Tibial nerve (tissue), 4 donors: Measurements from ENCODE around the gene GJA10. TPM values are rescaled to one million over a fixed set of nuclear protein-coding genes. Genes with fewer than 3 reads are reported as not detected.

Experiments used
- DNase-seq, 2 donors: peaks; one replicate each; pipeline ENCODE4 v3.0.0-alpha.2; 2019; ENCODE audit warnings: low spot score in 2 of 2
- H3K27ac ChIP-seq, 4 donors: fragments of 200-600 bp; sonication (generic) in 3 of 4; one replicate each; pipeline ENCODE4 v1.5.1; 2017 to 2019; ENCODE audit warnings: mild to moderate bottlenecking in 1 of 4
- H3K27me3 ChIP-seq, 2 donors: fragments of 200-600 bp; sonication (generic) in 1 of 2; one replicate each; pipeline versions ENCODE4 v1.5.1 to v1.6.0; 2017 to 2019
- H3K36me3 ChIP-seq, 3 donors: fragments of 200-600 bp; sonication (generic); one replicate each; pipeline ENCODE4 v1.5.1; 2018 to 2019
- H3K4me1 ChIP-seq, 4 donors: fragments of 200-600 bp; sonication (generic) in 3 of 4; one replicate each; pipeline ENCODE4 v1.5.1; 2017 to 2019
- H3K4me3 ChIP-seq, 4 donors: fragments of 200-600 bp; sonication (generic) in 3 of 4; one replicate each; pipeline ENCODE4 v1.5.1; 2017 to 2019; ENCODE audit warnings: mild to moderate bottlenecking in 1 of 4, moderate library complexity in 1 of 4
- H3K9me3 ChIP-seq, 4 donors: fragments of 200-600 bp; sonication (generic) in 3 of 4; one replicate each; pipeline ENCODE4 v1.5.1; 2017 to 2019
- EP300 ChIP-seq, 2 donors: sonication (generic); formaldehyde crosslinking; IDR thresholded peaks; one replicate each; pipeline ENCODE4 v1.6.1; 2017; ENCODE audit warnings: antibody characterized with exemption in 2 of 2, mild to moderate bottlenecking in 1 of 2
- POLR2A ChIP-seq, 2 donors: fragments of 450-650 bp; IDR thresholded peaks; one replicate each; pipeline ENCODE4 v1.6.1; 2017; ENCODE audit warnings: antibody characterized with exemption in 2 of 2, mild to moderate bottlenecking in 2 of 2, moderate library complexity in 2 of 2
- WGBS, 2 donors: methylation state at CpG; one replicate each; pipeline ENCODE4 v1.1.5; 2018; 5-methylcytosine and 5-hydroxymethylcytosine counted together
- small RNA-seq: library from RNA; depleted of rRNA; stranded (forward); fragments of <200 nt; gene quantifications from one replicate; pipeline ENCODE3, GENCODE V24; 2016
- total RNA-seq, 4 donors: library from RNA; depleted of rRNA; stranded (reverse); fragments of >200 nt; gene quantifications; one replicate each; pipeline ENCODE4 v1.1.0, GENCODE V29; 2016
- TF ChIP-seq, protein P1 (sequence below), 5 experiments: fragments of 200-600 bp in 3 of 5; fragments of 450-650 bp in 2 of 5; sonication (generic) in 3 of 5; IDR thresholded peaks; one replicate each; pipeline ENCODE4 v1.5.1; 2016 to 2019; ENCODE audit warnings: antibody characterized with exemption in 5 of 5, mild to moderate bottlenecking in 3 of 5, moderate library complexity in 2 of 5

Gene GJA10
- total RNA-seq, 4 donors from 2014 or later = not detected

GRCh38 chr6:89942601-89943000 lies 48.3 kb downstream of the GJA10 start:
- no peak for DNase-seq
- 87 to 93% methylated on average over 8 of the region's 8 CpGs for WGBS, 2 donors

DNA sequence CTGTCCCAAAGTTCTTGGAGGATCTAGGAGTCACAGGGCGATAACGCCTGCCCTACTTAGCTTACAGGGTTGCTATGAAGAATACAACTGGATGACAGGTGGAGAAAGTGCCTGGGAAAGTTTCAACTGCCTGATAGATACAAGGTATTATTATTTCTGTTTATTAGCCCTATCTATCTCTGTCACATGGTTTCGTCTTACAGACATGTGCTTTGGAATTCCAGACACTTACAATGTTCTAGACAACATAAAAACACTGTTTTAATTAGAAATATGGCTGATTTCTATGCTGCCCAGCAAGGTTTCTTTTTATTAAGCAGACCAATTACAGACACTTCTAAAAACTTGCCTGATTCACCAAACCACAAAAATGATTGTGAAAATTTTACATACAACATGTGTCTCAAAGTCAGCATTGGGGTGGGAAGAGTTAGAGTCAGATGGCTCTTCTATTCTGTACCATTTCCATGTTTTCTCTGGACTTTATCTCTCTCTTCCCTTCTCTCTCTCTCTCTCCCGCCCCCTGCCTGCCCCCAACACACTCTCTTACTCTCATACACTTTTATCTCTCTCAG lies 50.0 kb downstream of the GJA10 start:
- TF ChIP-seq, protein P1, sequence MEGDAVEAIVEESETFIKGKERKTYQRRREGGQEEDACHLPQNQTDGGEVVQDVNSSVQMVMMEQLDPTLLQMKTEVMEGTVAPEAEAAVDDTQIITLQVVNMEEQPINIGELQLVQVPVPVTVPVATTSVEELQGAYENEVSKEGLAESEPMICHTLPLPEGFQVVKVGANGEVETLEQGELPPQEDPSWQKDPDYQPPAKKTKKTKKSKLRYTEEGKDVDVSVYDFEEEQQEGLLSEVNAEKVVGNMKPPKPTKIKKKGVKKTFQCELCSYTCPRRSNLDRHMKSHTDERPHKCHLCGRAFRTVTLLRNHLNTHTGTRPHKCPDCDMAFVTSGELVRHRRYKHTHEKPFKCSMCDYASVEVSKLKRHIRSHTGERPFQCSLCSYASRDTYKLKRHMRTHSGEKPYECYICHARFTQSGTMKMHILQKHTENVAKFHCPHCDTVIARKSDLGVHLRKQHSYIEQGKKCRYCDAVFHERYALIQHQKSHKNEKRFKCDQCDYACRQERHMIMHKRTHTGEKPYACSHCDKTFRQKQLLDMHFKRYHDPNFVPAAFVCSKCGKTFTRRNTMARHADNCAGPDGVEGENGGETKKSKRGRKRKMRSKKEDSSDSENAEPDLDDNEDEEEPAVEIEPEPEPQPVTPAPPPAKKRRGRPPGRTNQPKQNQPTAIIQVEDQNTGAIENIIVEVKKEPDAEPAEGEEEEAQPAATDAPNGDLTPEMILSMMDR (IDR thresholded peaks at IDR 0.05) = no peak
- TF ChIP-seq EP300 (IDR thresholded peaks at IDR 0.05) (no peak), POLR2A (IDR thresholded peaks at IDR 0.05) (no peak)
- WGBS, 2 donors = 94% methylated on average over 4 of the region's 4 CpGs
- H3K4me3 ChIP-seq = no peak overlapping the region

More at GRCh38 chr6:89942601-89943000, 48.3 kb downstream of the GJA10 start:
- Histone ChIP-seq H3K27ac (peak overlapping the region in 2 of 4 donors; percentile 33 to 77), H3K9me3 (no peaks in the 10 kb centered on the region), H3K4me3 (no peak overlapping the region), H3K4me1 (peaks cover 0 to 30% (median 9%) of the 10 kb centered on the region in 4 donors), H3K27me3 (no peaks in the 10 kb centered on the region), H3K36me3 (peaks cover 0 to 8% (median 0%) of the 10 kb centered on the region in 3 donors)
- TF ChIP-seq EP300 (IDR thresholded peaks at IDR 0.05) (no peak), POLR2A (IDR thresholded peaks at IDR 0.05) (no peak)
- TF ChIP-seq, protein P1 (IDR thresholded peaks at IDR 0.05) = no peak

DNA sequence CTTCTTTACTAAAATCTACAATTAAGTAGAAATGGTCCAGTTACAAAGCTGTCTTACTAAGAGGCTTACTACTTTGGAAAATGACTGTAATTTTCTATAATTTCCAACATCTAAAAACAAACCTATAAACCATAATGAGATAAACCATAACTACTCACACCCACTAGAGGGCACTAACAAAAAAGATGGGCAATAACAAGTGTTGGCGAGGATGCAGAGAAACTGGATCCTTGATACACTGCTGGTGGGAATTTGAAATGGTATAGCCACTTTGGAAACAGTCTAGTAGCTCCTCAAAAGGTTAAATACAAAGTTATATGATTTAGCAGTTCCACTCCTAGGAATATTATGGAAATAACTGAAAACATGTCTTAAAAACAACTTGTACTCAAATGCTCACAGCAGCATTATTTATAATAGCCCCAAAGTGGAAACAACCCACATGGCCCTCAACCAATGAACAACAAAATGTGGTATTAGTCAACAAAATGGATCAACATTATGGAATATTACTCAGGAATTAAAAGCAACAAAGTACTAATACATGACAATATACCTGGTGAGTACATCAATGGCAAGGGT lies 50.6 kb downstream of the GJA10 start:
- no peak overlapping the region for H3K27ac ChIP-seq
- DNase-seq = no peak
- H3K9me3 ChIP-seq = no peaks in the 10 kb centered on the region
- 94% methylated on average over 1 of the region's 1 CpG for WGBS, 2 donors
- no peak for TF ChIP-seq EP300 (IDR thresholded peaks at IDR 0.05)
- TF ChIP-seq, protein P1 (IDR thresholded peaks at IDR 0.05) = peak in 3 of 5 experiments; percentile 5 to 26 (median 11)
- H3K27me3 ChIP-seq = no peaks in the 10 kb centered on the region
- peaks cover 0 to 23% (median 0%) of the 10 kb centered on the region in 3 donors for H3K36me3 ChIP-seq
- peaks cover 0 to 30% (median 9%) of the 10 kb centered on the region in 4 donors for H3K4me1 ChIP-seq
- no peak overlapping the region for H3K4me3 ChIP-seq

More for the DNA sequence above, 50.0 kb downstream of the GJA10 start:
- Histone ChIP-seq H3K27me3 (no peaks in the 10 kb centered on the region), H3K27ac (no peak overlapping the region), H3K36me3 (peaks cover 0 to 16% (median 0%) of the 10 kb centered on the region in 3 donors), H3K4me1 (peaks cover 0 to 30% (median 9%) of the 10 kb centered on the region in 4 donors), H3K9me3 (no peaks in the 10 kb centered on the region)
- no peak for DNase-seq

Small RNAs within 50 kb of the gene (small RNA-seq; reads per million reads assigned to genes)
- gene RF00019 = not detected

Other genes with a start within 250 kb of the GJA10 start
- gene MDN1, start 74.7 kb upstream of the GJA10 start, total RNA-seq = 10 to 100 TPM; 29.4 to 46.2 (median 39.8) TPM
- gene CASP8AP2, start 64.6 kb upstream of the GJA10 start, total RNA-seq = 10 to 100 TPM; 17.4 to 21.4 (median 18.9) TPM